Measurements from ENCODE around the gene EVI5.

Gene EVI5

DNA sequence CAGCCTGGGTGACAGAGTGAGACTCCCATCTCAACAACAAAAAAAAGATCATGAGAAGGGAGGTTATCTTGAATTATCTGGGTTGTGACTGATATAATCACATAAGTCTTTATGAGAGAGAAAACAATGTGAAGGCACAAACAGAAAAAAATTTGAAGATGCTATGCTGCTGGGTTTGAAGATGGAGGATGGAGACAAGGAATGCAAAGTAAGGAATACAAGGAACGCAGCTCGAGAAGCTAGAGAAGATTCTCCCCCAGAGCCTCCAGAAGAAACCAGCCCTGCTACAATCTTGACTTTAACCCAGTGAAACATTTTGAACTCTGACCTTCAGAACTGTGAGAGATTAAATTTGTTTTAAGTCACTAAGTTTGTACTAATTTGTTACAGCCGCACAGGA, 15.1 kb downstream of the EVI5 start:
- Histone ChIP-seq H3K9me3 (ENCODE audit: severe bottlenecking) (no peaks in the 10 kb centered on the region), H3K27me3 (ENCODE audit: insufficient read depth, poor library complexity, severe bottlenecking) (no peaks in the 10 kb centered on the region), H3K4me1 (ENCODE audit: insufficient read depth, poor library complexity, severe bottlenecking) (no peaks in the 10 kb centered on the region), H3K36me3 (ENCODE audit: low read depth) (no peaks in the 10 kb centered on the region), H3K4me3 (ENCODE audit: severe bottlenecking) (no peak overlapping the region), H3K27ac (ENCODE audit: poor library complexity, severe bottlenecking) (no peak overlapping the region)
- DNase-seq (ENCODE audit: low spot score), result no peak
- no peak for ATAC-seq (ENCODE audit: low read depth)
- TF ChIP-seq, protein P1, sequence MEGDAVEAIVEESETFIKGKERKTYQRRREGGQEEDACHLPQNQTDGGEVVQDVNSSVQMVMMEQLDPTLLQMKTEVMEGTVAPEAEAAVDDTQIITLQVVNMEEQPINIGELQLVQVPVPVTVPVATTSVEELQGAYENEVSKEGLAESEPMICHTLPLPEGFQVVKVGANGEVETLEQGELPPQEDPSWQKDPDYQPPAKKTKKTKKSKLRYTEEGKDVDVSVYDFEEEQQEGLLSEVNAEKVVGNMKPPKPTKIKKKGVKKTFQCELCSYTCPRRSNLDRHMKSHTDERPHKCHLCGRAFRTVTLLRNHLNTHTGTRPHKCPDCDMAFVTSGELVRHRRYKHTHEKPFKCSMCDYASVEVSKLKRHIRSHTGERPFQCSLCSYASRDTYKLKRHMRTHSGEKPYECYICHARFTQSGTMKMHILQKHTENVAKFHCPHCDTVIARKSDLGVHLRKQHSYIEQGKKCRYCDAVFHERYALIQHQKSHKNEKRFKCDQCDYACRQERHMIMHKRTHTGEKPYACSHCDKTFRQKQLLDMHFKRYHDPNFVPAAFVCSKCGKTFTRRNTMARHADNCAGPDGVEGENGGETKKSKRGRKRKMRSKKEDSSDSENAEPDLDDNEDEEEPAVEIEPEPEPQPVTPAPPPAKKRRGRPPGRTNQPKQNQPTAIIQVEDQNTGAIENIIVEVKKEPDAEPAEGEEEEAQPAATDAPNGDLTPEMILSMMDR (IDR thresholded peaks at IDR 0.05; ENCODE audit: poor library complexity, severe bottlenecking), result no peak

DNA sequence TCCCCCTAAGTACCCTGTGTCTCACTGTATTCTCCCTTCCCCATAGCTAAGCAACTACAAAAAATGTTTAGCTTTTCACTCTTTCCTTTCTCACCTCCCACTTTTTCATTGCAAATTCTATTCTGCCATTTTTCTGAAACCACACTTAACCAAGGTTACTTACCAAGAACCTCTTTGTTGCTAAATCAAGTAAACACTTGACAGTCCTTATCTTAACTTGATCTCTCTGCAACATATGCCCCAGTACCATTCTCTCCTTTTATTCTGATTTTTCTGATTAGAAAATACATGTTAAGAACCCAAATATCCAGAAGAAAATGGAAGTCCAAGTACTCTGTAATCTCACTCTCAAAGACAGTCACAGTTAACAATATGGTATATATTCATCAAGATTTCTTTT, 16.0 kb downstream of the EVI5 start:
- Histone ChIP-seq H3K4me3 (ENCODE audit: severe bottlenecking) (no peak overlapping the region), H3K9me3 (ENCODE audit: severe bottlenecking) (no peaks in the 10 kb centered on the region), H3K4me1 (ENCODE audit: insufficient read depth, poor library complexity, severe bottlenecking) (no peaks in the 10 kb centered on the region), H3K27ac (ENCODE audit: poor library complexity, severe bottlenecking) (no peak overlapping the region), H3K36me3 (ENCODE audit: low read depth) (no peaks in the 10 kb centered on the region), H3K27me3 (ENCODE audit: insufficient read depth, poor library complexity, severe bottlenecking) (no peaks in the 10 kb centered on the region)
- ATAC-seq (ENCODE audit: low read depth) (no peak), DNase-seq (ENCODE audit: low spot score) (no peak)
- TF ChIP-seq, protein P1 (IDR thresholded peaks at IDR 0.05; ENCODE audit: poor library complexity, severe bottlenecking), result no peak

GRCh38 chr1:92768296-92768695, 16.6 kb downstream of the EVI5 start:
- no peaks in the 10 kb centered on the region for H3K9me3 ChIP-seq (ENCODE audit: severe bottlenecking)
- ATAC-seq (ENCODE audit: low read depth), result no peak

DNA sequence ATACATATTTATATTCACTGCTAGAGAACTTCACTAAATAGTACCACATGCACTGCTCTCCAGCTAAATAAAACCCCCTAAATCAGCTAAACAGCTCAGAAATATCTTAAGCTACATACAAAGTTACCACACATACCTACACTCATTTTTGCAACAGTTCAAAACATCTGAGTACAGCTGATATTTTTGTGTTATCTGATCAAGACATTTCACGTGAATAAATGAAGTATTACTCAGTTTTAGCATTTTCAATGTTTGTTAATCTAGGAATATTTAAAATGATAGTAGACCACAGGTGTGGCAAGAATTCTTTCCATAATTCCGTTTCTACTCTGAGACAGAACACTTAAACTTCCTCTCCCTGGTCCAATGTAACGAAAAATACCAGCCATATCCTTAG, 20.8 kb downstream of the EVI5 start:
- DNase-seq (ENCODE audit: low spot score) (no peak), ATAC-seq (ENCODE audit: low read depth) (no peak)
- Histone ChIP-seq H3K9me3 (ENCODE audit: severe bottlenecking) (no peaks in the 10 kb centered on the region), H3K4me3 (ENCODE audit: severe bottlenecking) (no peak overlapping the region), H3K4me1 (ENCODE audit: insufficient read depth, poor library complexity, severe bottlenecking) (peaks cover 11% of the 10 kb centered on the region), H3K36me3 (ENCODE audit: low read depth) (no peaks in the 10 kb centered on the region), H3K27ac (ENCODE audit: poor library complexity, severe bottlenecking) (no peak overlapping the region), H3K27me3 (ENCODE audit: insufficient read depth, poor library complexity, severe bottlenecking) (no peaks in the 10 kb centered on the region)
- TF ChIP-seq, protein P1 (IDR thresholded peaks at IDR 0.05; ENCODE audit: poor library complexity, severe bottlenecking), result no peak

More at GRCh38 chr1:92768296-92768695, 16.6 kb downstream of the EVI5 start:
- Histone ChIP-seq H3K4me3 (ENCODE audit: severe bottlenecking) (no peak overlapping the region), H3K4me1 (ENCODE audit: insufficient read depth, poor library complexity, severe bottlenecking) (no peaks in the 10 kb centered on the region), H3K36me3 (ENCODE audit: low read depth) (no peaks in the 10 kb centered on the region), H3K27ac (ENCODE audit: poor library complexity, severe bottlenecking) (no peak overlapping the region), H3K27me3 (ENCODE audit: insufficient read depth, poor library complexity, severe bottlenecking) (no peaks in the 10 kb centered on the region)
- DNase-seq (ENCODE audit: low spot score), result no peak
- TF ChIP-seq, protein P1 (IDR thresholded peaks at IDR 0.05; ENCODE audit: poor library complexity, severe bottlenecking), result no peak

- peaks cover 11% of the 10 kb centered on the region for H3K4me1 ChIP-seq (ENCODE audit: insufficient read depth, poor library complexity, severe bottlenecking)
- no peak overlapping the region for H3K27ac ChIP-seq (ENCODE audit: poor library complexity, severe bottlenecking)
- ATAC-seq (ENCODE audit: low read depth), result no peak
- no peaks in the 10 kb centered on the region for H3K36me3 ChIP-seq (ENCODE audit: low read depth)
- no peak for DNase-seq (ENCODE audit: low spot score)
- no peaks in the 10 kb centered on the region for H3K27me3 ChIP-seq (ENCODE audit: insufficient read depth, poor library complexity, severe bottlenecking)
- TF ChIP-seq, protein P1 (IDR thresholded peaks at IDR 0.05; ENCODE audit: poor library complexity, severe bottlenecking), result no peak
- H3K9me3 ChIP-seq (ENCODE audit: severe bottlenecking), result no peaks in the 10 kb centered on the region
- H3K4me3 ChIP-seq (ENCODE audit: severe bottlenecking), result no peak overlapping the region
Observed at GRCh38 chr1:92762355-92762754, 22.6 kb downstream of the EVI5 start.
